Measurements from ENCODE around the gene R3HCC1L. TPM values are rescaled to one million over a fixed set of nuclear protein-coding genes. Genes with fewer than 3 reads are reported as not detected.
A peak's percentile ranks its signal among the peaks of the same experiment; 100 is the strongest.

Gene R3HCC1L
- total RNA-seq, 1 experiment from 2014 or later = 15.9 TPM

GRCh38 chr10:98262571-98262970 lies 128.1 kb downstream of the R3HCC1L start:
- no TSS peak for BruUV-seq (replicated peaks)
- H3K4me1 ChIP-seq (ENCODE audit: control insufficient read depth, insufficient read depth, low read length) = peaks cover 21% of the 10 kb centered on the region
- in situ Hi-C loops (cut with HindIII; ENCODE audit: low pct_unique_long_range_greater_than_20kb, low sequenced_read_pairs) (no loop called here), intact Hi-C loops (cut with micrococcal nuclease; ENCODE audit: unreplicated experiment) (loop anchor here (2.0 to 10.0 kb wide), 2 partner anchors 46 to 132 kb away; no protein-coding TSS in a partner anchor)
- H3K27ac ChIP-seq (ENCODE audit: low read length) = no peak overlapping the region; the same call in 1 of the 2 replicates
- DNase-seq (ENCODE audit: low read depth, low spot score) = no peak
- H3K4me3 ChIP-seq (ENCODE audit: low read depth in 2 of 2, low read length in 2 of 2) = no peak overlapping the region
- ChIA-PET POLR2A (interaction anchor here (0.6 kb wide), 1 partner anchor 9 kb away, joined by 3 read pairs; no protein-coding TSS in a partner anchor), CTCF (interaction anchor here (0.7 to 4.0 kb wide), 2 partner anchors 47 to 161 kb away, joined by 5 to 43 read pairs; no protein-coding TSS in a partner anchor)
- TF ChIP-seq POLR2AphosphoS5 (IDR thresholded peaks at IDR 0.05; ENCODE audit: low read depth, low read length) (no peak), SIN3A (IDR thresholded peaks at IDR 0.05; ENCODE audit: borderline replicate concordance, insufficient read depth, low read depth, low read length) (no peak), TCF7L2 (IDR thresholded peaks at IDR 0.05; ENCODE audit: low read depth, low read length) (no peak), CTCF (IDR thresholded peaks at IDR 0.05) (peak; percentile 91), REST (IDR thresholded peaks at IDR 0.05; ENCODE audit: insufficient read depth in 1 of 2, low read depth in 2 of 2, low read length in 1 of 2) (0 out of 4 replicates have a peak, but pooled peaks of 1 of the 2 experiments have one; percentile 29)
- H3K27me3 ChIP-seq (ENCODE audit: control insufficient read depth, insufficient read depth, low read length) = no peaks in the 10 kb centered on the region
- H3K36me3 ChIP-seq (ENCODE audit: control insufficient read depth, insufficient read depth, low read length) = no peaks in the 10 kb centered on the region
- ATAC-seq = peak; percentile 84
- no peaks in the 10 kb centered on the region for H3K9me3 ChIP-seq (ENCODE audit: control insufficient read depth, insufficient read depth, low read depth, low read length)

- in situ Hi-C loops (cut with HindIII; ENCODE audit: low pct_unique_long_range_greater_than_20kb, low sequenced_read_pairs) (no loop called here), intact Hi-C loops (cut with micrococcal nuclease; ENCODE audit: unreplicated experiment) (loop anchor here (2.0 to 10.0 kb wide), 2 partner anchors 46 to 132 kb away; no protein-coding TSS in a partner anchor)
- Histone ChIP-seq H3K27ac (ENCODE audit: low read length) (no peak overlapping the region; the same call in 1 of the 2 replicates), H3K27me3 (ENCODE audit: control insufficient read depth, insufficient read depth, low read length) (no peaks in the 10 kb centered on the region), H3K36me3 (ENCODE audit: control insufficient read depth, insufficient read depth, low read length) (no peaks in the 10 kb centered on the region), H3K4me1 (ENCODE audit: control insufficient read depth, insufficient read depth, low read length) (peaks cover 24% of the 10 kb centered on the region), H3K4me3 (ENCODE audit: low read depth in 2 of 2, low read length in 2 of 2) (no peak overlapping the region), H3K9me3 (ENCODE audit: control insufficient read depth, insufficient read depth, low read depth, low read length) (no peaks in the 10 kb centered on the region)
- DNase-seq (ENCODE audit: low read depth, low spot score) = no peak
- no TSS peak for BruUV-seq (replicated peaks)
- ChIA-PET POLR2A (interaction anchor here (0.6 kb wide), 1 partner anchor 9 kb away, joined by 3 read pairs; no protein-coding TSS in a partner anchor), CTCF (interaction anchor here (0.5 to 4.0 kb wide), 4 partner anchors 46 to 1398 kb away, joined by 3 to 43 read pairs (median 4); no protein-coding TSS in a partner anchor)
- TF ChIP-seq REST (IDR thresholded peaks at IDR 0.05; ENCODE audit: insufficient read depth in 1 of 2, low read depth in 2 of 2, low read length in 1 of 2) (no peak), SIN3A (IDR thresholded peaks at IDR 0.05; ENCODE audit: borderline replicate concordance, insufficient read depth, low read depth, low read length) (no peak), CTCF (IDR thresholded peaks at IDR 0.05) (no peak), POLR2AphosphoS5 (IDR thresholded peaks at IDR 0.05; ENCODE audit: low read depth, low read length) (no peak), TCF7L2 (IDR thresholded peaks at IDR 0.05; ENCODE audit: low read depth, low read length) (no peak)
- ATAC-seq = no peak
Observed at GRCh38 chr10:98263088-98263487, 128.6 kb downstream of the R3HCC1L start.

Measured in Panc1 (cell line).